ENCODE results near the gene PCDH9.

DNA sequence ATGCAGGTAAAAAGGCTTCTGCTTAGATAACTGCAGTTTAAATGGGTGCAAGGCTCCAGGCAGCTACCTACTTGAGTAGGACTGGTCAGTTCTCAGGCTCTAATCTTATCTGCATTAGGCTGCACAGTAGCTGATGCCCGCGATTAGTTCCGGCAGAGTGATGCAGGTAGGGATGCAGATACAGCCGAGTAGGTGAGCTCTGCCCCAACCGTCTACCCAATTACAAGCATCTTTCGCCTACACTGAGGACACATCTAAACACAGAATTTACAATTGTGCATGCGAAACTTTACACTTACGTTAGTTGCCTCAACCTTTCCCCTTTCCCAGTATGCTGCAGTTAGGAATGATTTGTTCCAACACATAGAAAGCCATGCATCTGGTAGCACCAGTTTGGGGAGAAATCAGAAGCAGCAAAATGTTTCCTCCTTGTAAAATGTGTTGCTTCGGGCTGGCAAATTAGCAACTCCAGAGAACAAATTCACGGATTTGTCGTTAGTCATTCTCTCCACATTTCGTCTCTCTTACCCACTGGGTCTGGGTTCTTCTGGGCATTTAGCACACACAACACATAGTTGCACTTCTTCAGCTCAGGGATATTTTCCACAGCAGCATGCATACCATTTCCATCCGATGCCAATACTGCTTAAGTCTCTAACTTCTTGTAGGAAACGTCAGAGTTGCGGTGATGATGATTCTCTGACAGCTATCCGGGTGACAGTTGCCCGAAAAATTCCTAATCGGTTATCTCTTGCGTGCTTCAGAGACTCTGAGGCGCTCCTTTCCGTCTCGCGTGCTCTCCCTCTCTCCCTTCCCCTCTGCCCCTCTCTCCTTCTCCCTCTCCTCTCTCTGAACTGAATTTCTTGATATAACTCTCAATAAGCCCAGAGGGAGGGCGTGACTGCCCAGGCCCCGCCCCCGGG lies at the start of gene PCDH9:
- TF ChIP-seq, protein P1, sequence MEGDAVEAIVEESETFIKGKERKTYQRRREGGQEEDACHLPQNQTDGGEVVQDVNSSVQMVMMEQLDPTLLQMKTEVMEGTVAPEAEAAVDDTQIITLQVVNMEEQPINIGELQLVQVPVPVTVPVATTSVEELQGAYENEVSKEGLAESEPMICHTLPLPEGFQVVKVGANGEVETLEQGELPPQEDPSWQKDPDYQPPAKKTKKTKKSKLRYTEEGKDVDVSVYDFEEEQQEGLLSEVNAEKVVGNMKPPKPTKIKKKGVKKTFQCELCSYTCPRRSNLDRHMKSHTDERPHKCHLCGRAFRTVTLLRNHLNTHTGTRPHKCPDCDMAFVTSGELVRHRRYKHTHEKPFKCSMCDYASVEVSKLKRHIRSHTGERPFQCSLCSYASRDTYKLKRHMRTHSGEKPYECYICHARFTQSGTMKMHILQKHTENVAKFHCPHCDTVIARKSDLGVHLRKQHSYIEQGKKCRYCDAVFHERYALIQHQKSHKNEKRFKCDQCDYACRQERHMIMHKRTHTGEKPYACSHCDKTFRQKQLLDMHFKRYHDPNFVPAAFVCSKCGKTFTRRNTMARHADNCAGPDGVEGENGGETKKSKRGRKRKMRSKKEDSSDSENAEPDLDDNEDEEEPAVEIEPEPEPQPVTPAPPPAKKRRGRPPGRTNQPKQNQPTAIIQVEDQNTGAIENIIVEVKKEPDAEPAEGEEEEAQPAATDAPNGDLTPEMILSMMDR (IDR thresholded peaks at IDR 0.05) = no peak
- peak; percentile 38 for TF ChIP-seq POLR2A (IDR thresholded peaks at IDR 0.05)
